PC-9 (cell line): ENCODE measurements around the gene MYO18B. TPM values are rescaled to one million over a fixed set of nuclear protein-coding genes. Genes with fewer than 3 reads are reported as not detected.

Source experiments
- BruUV-seq: library from RNA; stranded (reverse); fragments of 400-500 nt; replicated peaks from 2 replicates; lab custom pipeline; 2021; lab: Mats Ljungman, UMichigan
- CTCF ChIA-PET: fragments of 300-600 bp; sonication (Branson Sonifier 250); formaldehyde crosslinking; loops from one replicate; lab custom pipeline; 2022; ENCODE audit warnings: antibody characterized with exemption; lab: Charles Lee
- POLR2A ChIA-PET: fragments of 300-600 bp; sonication (Branson Sonifier 250); formaldehyde crosslinking; loops from one replicate; lab custom pipeline; 2022; ENCODE audit warnings: antibody characterized with exemption; ENCODE audit not compliant: unreplicated experiment; lab: Charles Lee
- DNase-seq, 2 experiments: peaks; one replicate each; pipeline versions ENCODE4 v3.0.0 to v3.0.0-alpha.2; 2015 to 2022; ENCODE audit warnings: mixed read lengths in 1 of 2
- H2AFZ ChIP-seq: fragments of 200-600 bp; sonication (generic); 2 replicates; pipeline ENCODE4 v1.8.1; 2017; ENCODE audit warnings: antibody characterized with exemption
- H3F3A ChIP-seq: fragments of 200-600 bp; sonication (generic); 2 replicates; pipeline ENCODE4 v1.8.1; 2017; ENCODE audit warnings: antibody characterized with exemption, mild to moderate bottlenecking, low read depth; ENCODE audit not compliant: insufficient read depth
- H3K27ac ChIP-seq: fragments of 200-600 bp; sonication (generic); 2 replicates; pipeline ENCODE4 v1.6.1; 2016; ENCODE audit warnings: mixed run types
- H3K27me3 ChIP-seq: fragments of 200-600 bp; sonication (generic); 2 replicates; pipeline ENCODE4 v1.6.1; 2016; ENCODE audit warnings: low read depth, mixed run types; ENCODE audit not compliant: insufficient read depth
- H3K36me3 ChIP-seq: fragments of 200-600 bp; sonication (generic); 2 replicates; pipeline ENCODE4 v1.6.1; 2016; ENCODE audit warnings: low read depth, mixed run types
- H3K4me1 ChIP-seq: fragments of 200-600 bp; sonication (generic); replicated peaks from 2 replicates; pipeline ENCODE4 v1.6.1; 2016; ENCODE audit warnings: mixed run types; ENCODE audit not compliant: insufficient read depth
- H3K4me2 ChIP-seq: fragments of 200-600 bp; sonication (generic); 2 replicates; pipeline ENCODE4 v1.6.1; 2017; ENCODE audit warnings: mixed run types
- H3K4me3 ChIP-seq: fragments of 200-600 bp; sonication (generic); 2 replicates; pipeline ENCODE4 v1.6.1; 2016; ENCODE audit warnings: mixed run types
- H3K79me2 ChIP-seq: fragments of 200-600 bp; sonication (generic); 2 replicates; pipeline ENCODE4 v1.6.1; 2017; ENCODE audit warnings: low read depth, mixed run types
- H3K9me2 ChIP-seq: fragments of 200-600 bp; sonication (generic); 2 replicates; pipeline ENCODE4 v1.8.1; 2017; ENCODE audit warnings: mild to moderate bottlenecking; ENCODE audit not compliant: insufficient read depth
- H3K9me3 ChIP-seq: fragments of 200-600 bp; sonication (generic); 2 replicates; pipeline ENCODE4 v1.8.1; 2016; ENCODE audit warnings: low read depth; ENCODE audit not compliant: insufficient read depth
- H4K20me1 ChIP-seq: fragments of 200-600 bp; sonication (generic); 2 replicates; pipeline ENCODE4 v1.8.1; 2017; ENCODE audit not compliant: insufficient read depth
- CTCF ChIP-seq: fragments of 200-600 bp; sonication (generic); conservative IDR thresholded peaks from 2 replicates; pipeline ENCODE4 v1.6.1; 2017; ENCODE audit warnings: mixed run types, antibody characterized with exemption, mild to moderate bottlenecking, moderate library complexity
- EZH2 ChIP-seq: fragments of 200-600 bp; sonication (generic); IDR thresholded peaks from 2 replicates; pipeline ENCODE4 v1.8.0; 2017; ENCODE audit warnings: antibody characterized with exemption, low read depth
- intact Hi-C: fragments of 100-400 bp; cut with micrococcal nuclease; formaldehyde crosslinking; loops from one replicate; pipeline ENCODE4 v1.10.0; 2022; ENCODE audit not compliant: unreplicated experiment
- total RNA-seq: library from RNA; stranded (reverse); gene quantifications from 2 replicates; pipeline ENCODE4 v1.2.3, GENCODE V29; 2021

Gene MYO18B
- total RNA-seq, 1 experiment from 2014 or later = not detected

DNA sequence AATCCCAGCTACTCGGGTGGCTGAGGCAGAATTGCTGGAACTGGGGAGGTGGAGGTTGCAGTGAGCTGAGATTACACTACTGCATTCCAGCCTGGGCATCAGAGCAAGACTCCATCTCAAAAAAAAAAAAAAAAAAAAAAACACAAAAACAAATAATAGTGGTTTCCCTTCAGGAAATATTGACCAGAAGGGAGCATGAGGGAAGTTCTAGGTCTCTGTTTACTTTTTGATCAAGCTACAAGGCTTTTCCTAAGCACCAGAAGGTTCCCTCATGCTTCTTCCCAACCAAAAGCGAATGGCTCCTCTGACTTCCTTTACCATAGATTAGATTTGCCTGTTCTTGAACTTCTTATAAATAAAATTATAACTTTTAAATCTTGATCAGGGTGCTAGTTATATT lies 18.3 kb downstream of the MYO18B start:
- H3K9me3 ChIP-seq = no peaks in the 10 kb centered on the region
- CTCF ChIA-PET = interaction anchor here (0.6 kb wide), 1 partner anchor 47 kb away, joined by 14 read pairs; no protein-coding TSS in a partner anchor
- TF ChIP-seq CTCF (no peak), EZH2 (no peak)
- no peak for DNase-seq
- no peak overlapping the region for H2AFZ ChIP-seq
- BruUV-seq = no TSS peak
- H3K4me2 ChIP-seq = no peak overlapping the region
- intact Hi-C loops = loop anchor here (1.0 kb wide), 1 partner anchor 13 kb away; no protein-coding TSS in a partner anchor
- no peaks in the 10 kb centered on the region for H3K27me3 ChIP-seq
- H3K4me3 ChIP-seq = no peak overlapping the region
- H3K27ac ChIP-seq = peak overlapping the region; percentile 59
- peaks cover 3% of the 10 kb centered on the region; the same call in 1 of the 2 replicates for H3F3A ChIP-seq
- no peaks in the 10 kb centered on the region for H3K79me2 ChIP-seq
- no peaks in the 10 kb centered on the region for H3K36me3 ChIP-seq
- no peaks in the 10 kb centered on the region for H3K9me2 ChIP-seq
- H3K4me1 ChIP-seq = peaks cover 10% of the 10 kb centered on the region
- no peaks in the 10 kb centered on the region for H4K20me1 ChIP-seq
- POLR2A ChIA-PET = no interaction called here

GRCh38 chr22:25760848-25761595 lies 19.0 kb downstream of the MYO18B start:
- H3K9me3 ChIP-seq = no peaks in the 10 kb centered on the region
- no TSS peak for BruUV-seq
- peaks cover 10% of the 10 kb centered on the region for H3K4me1 ChIP-seq
- H3F3A ChIP-seq = peaks cover 3% of the 10 kb centered on the region; the same call in 1 of the 2 replicates
- H3K9me2 ChIP-seq = no peaks in the 10 kb centered on the region
- H3K27me3 ChIP-seq = no peaks in the 10 kb centered on the region
- CTCF ChIA-PET = interaction anchor here (0.6 kb wide), 1 partner anchor 48 kb away, joined by 14 read pairs; no protein-coding TSS in a partner anchor
- no peaks in the 10 kb centered on the region for H3K36me3 ChIP-seq
- H3K4me2 ChIP-seq = no peak overlapping the region
- TF ChIP-seq CTCF (no peak), EZH2 (no peak)
- no peaks in the 10 kb centered on the region for H4K20me1 ChIP-seq
- no peaks in the 10 kb centered on the region for H3K79me2 ChIP-seq
- no peak overlapping the region for H3K27ac ChIP-seq
- H3K4me3 ChIP-seq = no peak overlapping the region
- H2AFZ ChIP-seq = no peak overlapping the region
- no peak for DNase-seq
- POLR2A ChIA-PET = no interaction called here
- intact Hi-C loops = loop anchor here (1.0 kb wide), 1 partner anchor 14 kb away; no protein-coding TSS in a partner anchor

- Histone ChIP-seq H3K9me2 (no peaks in the 10 kb centered on the region), H2AFZ (no peak overlapping the region), H3K9me3 (no peaks in the 10 kb centered on the region; the same call in 1 of the 2 replicates), H3K27me3 (no peaks in the 10 kb centered on the region), H3F3A (peaks cover 3% of the 10 kb centered on the region; the same call in 1 of the 2 replicates), H3K4me2 (no peak overlapping the region), H4K20me1 (no peaks in the 10 kb centered on the region), H3K4me3 (no peak overlapping the region), H3K36me3 (no peaks in the 10 kb centered on the region), H3K4me1 (peaks cover 10% of the 10 kb centered on the region), H3K27ac (no peak overlapping the region), H3K79me2 (no peaks in the 10 kb centered on the region)
- CTCF ChIA-PET = no interaction called here
- no TSS peak for BruUV-seq
- no peak for DNase-seq
- TF ChIP-seq EZH2 = no peak
- no peak for TF ChIP-seq CTCF
- POLR2A ChIA-PET = interaction anchor here (0.7 kb wide), 1 partner anchor 9 kb away, joined by 4 read pairs; no protein-coding TSS in a partner anchor
- intact Hi-C loops = no loop called here
Observed at GRCh38 chr22:25762147-25762546, 20.2 kb downstream of the MYO18B start.
